Epithelial cell of proximal tubule (primary cell): ENCODE measurements around the gene ALDH16A1. TPM values are rescaled to one million over a fixed set of nuclear protein-coding genes. Genes with fewer than 3 reads are reported as not detected.
"Not testable (repeated sequence)": the region's sequence is repeated elsewhere in the genome, so short reads cannot be mapped to it uniquely, and the experiment has no call there.

ENCODE experiments used
- DNase-seq: peaks from one replicate; pipeline ENCODE4 v3.0.0-alpha.2; 2011; ENCODE audit warnings: low read depth
- H3K4me3 ChIP-seq: 2 replicates; pipeline ENCODE4 v1.5.1; 2011; ENCODE audit warnings: low read depth, mild to moderate bottlenecking, low read length
- total RNA-seq: library from RNA; depleted of rRNA; stranded (reverse); fragments of >200 nt; gene quantifications from 2 replicates; pipeline ENCODE4 v1.2.3, GENCODE V29; 2015
- TF ChIP-seq, protein P1 (sequence below): conservative IDR thresholded peaks from 2 replicates; pipeline ENCODE4 v1.5.1; 2012; ENCODE audit warnings: low read depth, mild to moderate bottlenecking, low read length

Gene ALDH16A1
- total RNA-seq, 1 donor from 2014 or later, result 41.5 TPM

- TF ChIP-seq, protein P1, sequence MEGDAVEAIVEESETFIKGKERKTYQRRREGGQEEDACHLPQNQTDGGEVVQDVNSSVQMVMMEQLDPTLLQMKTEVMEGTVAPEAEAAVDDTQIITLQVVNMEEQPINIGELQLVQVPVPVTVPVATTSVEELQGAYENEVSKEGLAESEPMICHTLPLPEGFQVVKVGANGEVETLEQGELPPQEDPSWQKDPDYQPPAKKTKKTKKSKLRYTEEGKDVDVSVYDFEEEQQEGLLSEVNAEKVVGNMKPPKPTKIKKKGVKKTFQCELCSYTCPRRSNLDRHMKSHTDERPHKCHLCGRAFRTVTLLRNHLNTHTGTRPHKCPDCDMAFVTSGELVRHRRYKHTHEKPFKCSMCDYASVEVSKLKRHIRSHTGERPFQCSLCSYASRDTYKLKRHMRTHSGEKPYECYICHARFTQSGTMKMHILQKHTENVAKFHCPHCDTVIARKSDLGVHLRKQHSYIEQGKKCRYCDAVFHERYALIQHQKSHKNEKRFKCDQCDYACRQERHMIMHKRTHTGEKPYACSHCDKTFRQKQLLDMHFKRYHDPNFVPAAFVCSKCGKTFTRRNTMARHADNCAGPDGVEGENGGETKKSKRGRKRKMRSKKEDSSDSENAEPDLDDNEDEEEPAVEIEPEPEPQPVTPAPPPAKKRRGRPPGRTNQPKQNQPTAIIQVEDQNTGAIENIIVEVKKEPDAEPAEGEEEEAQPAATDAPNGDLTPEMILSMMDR, result no peak
- DNase-seq, result no peak
- no peak overlapping the region for H3K4me3 ChIP-seq
Measured at GRCh38 chr19:49456326-49456725, 3.3 kb downstream of the ALDH16A1 start.

DNA sequence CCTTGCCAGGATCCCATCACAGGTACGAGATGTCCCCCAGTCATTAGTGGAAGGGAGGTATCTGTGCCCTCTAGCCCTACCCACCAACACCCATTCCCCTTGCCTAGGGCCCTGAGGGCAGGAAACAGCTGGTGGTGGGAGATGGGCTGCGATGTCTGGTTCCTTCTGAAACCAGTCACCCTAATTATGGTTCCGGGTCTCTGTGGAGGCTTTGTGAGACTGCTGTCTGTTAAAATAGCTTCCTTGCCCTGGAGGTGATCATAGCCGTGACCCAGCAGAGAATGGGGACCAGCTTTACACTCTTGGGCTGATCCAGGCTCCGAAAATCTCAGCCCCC lies 5.5 kb downstream of the ALDH16A1 start:
- DNase-seq, result no peak
- TF ChIP-seq, protein P1, result no peak
- no peak overlapping the region for H3K4me3 ChIP-seq

GRCh38 chr19:49459388-49459787 lies 6.4 kb downstream of the ALDH16A1 start:
- no peak overlapping the region for H3K4me3 ChIP-seq
- TF ChIP-seq, protein P1, result no peak
- no peak for DNase-seq

DNA sequence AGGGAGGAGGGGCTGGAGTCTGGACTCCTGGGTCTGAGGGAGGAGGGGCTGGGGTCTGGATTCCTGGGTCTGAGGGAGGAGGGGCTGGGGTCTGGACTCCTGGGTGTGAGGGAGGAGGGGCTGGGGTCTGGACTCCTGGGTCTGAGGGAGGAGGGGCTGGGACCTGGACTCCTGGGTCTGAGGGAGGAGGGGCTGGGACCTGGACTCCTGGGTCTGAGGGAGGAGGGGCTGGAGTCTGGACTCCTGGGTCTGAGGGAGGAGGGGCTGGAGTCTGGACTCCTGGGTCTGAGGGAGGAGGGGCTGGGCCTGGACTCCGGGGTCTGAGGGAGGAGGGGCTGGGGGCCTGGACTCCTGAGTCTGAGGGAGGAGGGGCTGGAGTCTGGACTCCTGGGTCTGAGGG lies 8.1 kb downstream of the ALDH16A1 start:
- DNase-seq, H3K4me3 ChIP-seq: not testable (repeated sequence)

- H3K4me3 ChIP-seq, result no peak overlapping the region
- TF ChIP-seq, protein P1, result no peak
- no peak for DNase-seq
Measured at GRCh38 chr19:49461656-49462055, 8.6 kb downstream of the ALDH16A1 start.

- DNase-seq, result no peak
- H3K4me3 ChIP-seq, result no peak overlapping the region
- TF ChIP-seq, protein P1, result no peak
Measured at GRCh38 chr19:49462492-49462891, 9.5 kb downstream of the ALDH16A1 start.

DNA sequence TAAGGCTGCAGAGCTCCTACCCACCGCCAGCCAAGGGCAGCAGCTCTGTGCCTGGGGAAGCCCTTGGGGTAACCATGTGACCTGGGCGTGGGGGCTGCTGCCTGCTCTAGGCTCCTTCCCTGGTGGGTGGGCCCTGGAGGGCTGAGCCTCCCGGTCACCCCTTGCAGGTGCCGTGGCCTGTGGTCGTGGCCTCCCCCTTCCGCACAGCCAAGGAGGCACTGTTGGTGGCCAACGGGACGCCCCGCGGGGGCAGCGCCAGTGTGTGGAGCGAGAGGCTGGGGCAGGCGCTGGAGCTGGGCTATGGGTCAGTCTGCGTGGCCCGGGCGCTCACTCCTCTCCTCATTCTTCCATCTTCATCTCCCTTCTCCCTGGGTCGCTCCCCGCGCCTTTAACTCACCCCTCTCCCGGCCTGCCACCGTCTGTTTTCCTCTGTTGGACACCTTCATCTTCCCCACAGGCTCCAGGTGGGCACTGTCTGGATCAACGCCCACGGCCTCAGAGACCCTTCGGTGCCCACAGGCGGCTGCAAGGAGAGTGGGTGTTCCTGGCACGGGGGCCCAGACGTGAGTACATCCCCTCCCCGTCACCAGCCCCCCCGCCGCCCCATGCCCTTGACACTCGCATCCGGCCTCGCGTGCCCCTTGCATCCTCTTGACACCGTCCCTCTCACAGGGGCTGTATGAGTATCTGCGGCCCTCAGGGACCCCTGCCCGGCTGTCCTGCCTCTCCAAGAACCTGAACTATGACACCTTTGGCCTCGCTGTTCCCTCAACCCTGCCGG lies 11.1 kb downstream of the ALDH16A1 start:
- H3K4me3 ChIP-seq, result no peak overlapping the region
- no peak for DNase-seq
- TF ChIP-seq, protein P1, result no peak
